ENCODE data around the gene NIPBL. TPM values are rescaled to one million over a fixed set of nuclear protein-coding genes. Genes with fewer than 3 reads are reported as not detected.
"Not testable (repeated sequence)": the region's sequence is repeated elsewhere in the genome, so short reads cannot be mapped to it uniquely, and the experiment has no call there.

Gene NIPBL
- total RNA-seq, 1 experiment from 2014 or later = 10.6 TPM

DNA sequence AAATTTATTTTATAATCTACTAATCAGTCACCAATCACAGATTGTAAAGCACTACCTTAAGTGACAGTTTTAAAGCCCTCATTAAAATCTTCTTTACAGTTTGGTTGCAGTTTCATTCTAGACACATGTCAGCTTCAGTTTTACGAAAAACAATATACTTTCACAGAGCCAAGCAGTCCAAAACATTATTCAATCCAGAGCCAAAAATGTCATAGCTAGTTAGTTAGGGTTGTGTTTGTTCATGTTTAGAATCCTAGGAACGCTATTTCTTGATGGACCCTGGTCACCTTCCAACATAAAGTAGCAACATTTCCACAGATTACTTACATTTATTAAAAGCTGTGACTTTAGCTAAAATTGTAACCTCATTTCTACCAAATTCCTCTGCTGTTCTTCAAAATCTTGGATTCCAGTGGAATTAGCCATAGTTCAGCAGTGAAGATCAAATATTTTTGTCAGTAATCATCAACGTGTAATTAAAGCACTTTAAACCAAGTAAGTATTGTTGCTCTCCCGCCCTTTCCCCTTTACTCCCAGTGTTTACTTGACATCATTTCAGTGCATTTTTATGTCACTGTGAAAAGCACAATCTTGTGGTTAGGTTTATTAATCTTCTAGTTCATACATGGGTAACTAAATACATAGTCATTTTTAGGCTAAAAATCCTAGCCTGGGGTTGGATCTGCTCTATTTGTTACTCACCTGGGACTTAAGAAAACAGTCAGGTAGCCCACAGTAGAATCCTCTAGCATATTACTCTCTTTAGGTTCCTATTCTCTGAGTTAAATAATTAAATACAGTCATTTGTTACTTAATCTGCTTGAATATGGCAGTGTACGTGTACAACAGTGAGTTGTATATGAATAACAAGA is 74.3 kb downstream of the NIPBL start:
- no peak overlapping the region for H3K4me3 ChIP-seq
- DNase-seq = no peak
- no peaks in the 10 kb centered on the region for H3K9me3 ChIP-seq
- H3K27me3 ChIP-seq = no peaks in the 10 kb centered on the region
- peaks cover 6% of the 10 kb centered on the region; the same call in 1 of the 2 replicates for H3K36me3 ChIP-seq

DNA sequence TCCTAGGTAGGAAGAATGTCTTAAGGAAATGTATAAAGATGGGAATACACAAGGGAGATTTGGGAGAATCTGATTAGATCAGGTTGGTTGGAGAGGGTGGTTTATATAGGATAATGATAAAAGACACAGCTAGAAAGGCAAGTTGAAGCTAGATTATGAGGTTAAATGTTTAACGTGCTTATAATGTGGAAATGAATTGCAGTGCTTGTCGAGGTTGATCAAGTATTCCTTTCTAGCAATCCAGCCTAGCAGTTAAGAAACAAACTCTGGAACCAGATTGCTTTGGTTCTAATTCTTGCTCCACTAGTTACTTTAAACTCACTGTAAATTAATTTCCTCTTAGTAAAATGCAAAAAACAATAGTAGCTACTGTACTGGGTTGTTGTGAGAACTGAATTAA is 76.5 kb downstream of the NIPBL start:
- Histone ChIP-seq H3K36me3 (peaks cover 6% of the 10 kb centered on the region; the same call in 1 of the 2 replicates), H3K27me3 (no peaks in the 10 kb centered on the region), H3K9me3 (no peaks in the 10 kb centered on the region), H3K4me3 (no peak overlapping the region)
- DNase-seq = no peak

DNA sequence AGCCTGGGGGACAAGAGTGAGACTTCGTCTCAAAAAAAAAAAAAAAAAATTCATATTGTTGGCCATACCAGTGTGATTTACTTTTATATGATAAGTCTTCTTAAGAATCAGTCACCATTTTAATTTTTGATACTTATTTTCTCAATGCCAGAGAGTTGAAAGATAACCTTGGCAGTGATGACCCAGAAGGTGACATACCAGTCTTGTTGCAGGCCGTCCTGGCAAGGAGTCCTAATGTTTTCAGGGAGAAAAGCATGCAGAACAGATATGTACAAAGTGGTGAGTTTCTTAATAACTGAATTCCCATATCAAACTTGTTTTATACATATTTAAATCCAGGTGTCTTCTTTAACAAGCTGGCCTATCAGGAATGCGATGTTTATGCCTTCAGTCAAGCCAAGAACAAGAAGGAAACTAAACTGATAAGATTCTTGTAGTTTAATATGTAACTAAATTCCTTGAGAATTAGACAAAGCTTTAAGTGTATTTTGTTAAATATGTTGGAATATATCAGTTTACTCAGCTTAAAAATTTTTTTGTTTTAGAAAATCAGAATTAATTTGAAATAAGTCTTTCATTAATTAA is 81.5 kb downstream of the NIPBL start:
- H3K9me3 ChIP-seq = no peaks in the 10 kb centered on the region
- no peak for DNase-seq
- no peaks in the 10 kb centered on the region for H3K27me3 ChIP-seq
- peaks cover 15% of the 10 kb centered on the region for H3K36me3 ChIP-seq
- no peak overlapping the region for H3K4me3 ChIP-seq

DNA sequence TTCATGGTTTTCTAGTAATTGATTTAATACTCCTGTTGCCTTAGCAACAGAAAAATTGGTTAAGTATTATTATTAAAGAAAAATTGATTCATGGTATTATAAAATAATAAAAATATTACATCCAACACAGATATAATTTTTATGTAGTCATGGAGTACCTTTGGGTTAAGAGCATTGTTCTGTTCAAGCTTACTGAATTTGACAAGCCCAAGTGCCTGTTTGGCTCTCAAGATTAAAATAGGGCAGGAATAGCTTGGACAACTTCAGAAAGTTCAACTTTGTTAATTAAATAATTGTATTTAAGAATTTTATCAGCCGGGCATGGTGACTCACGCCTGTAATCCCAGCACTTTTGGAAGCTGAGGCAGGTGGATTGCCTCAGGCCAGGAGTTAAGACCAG is 82.0 kb downstream of the NIPBL start:
- Histone ChIP-seq H3K4me3 (no peak overlapping the region), H3K36me3 (peaks cover 15% of the 10 kb centered on the region), H3K27me3 (no peaks in the 10 kb centered on the region), H3K9me3 (no peaks in the 10 kb centered on the region)
- DNase-seq = no peak

DNA sequence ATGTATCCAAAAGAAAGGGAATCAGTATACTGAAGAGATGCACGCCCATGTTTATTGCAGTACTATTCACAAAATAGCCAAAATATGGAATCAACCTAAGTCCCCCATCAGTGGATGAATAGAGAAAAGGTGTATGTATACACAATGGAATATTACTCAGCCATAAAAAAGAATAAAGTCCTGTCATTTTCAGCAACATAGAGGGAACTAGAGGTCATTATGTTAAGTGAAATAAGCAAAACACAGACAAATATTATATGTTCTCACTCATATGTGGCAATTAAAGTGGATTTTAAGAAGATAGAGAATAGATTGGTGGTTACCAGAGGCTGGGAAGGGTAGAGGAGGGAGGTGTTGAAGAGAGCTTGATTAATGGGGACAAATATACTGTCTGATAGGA is 88.6 kb downstream of the NIPBL start:
- Histone ChIP-seq H3K36me3 (peaks cover 27% of the 10 kb centered on the region), H3K9me3 (no peaks in the 10 kb centered on the region), H3K4me3 (no peak overlapping the region), H3K27me3 (no peaks in the 10 kb centered on the region)
- no peak for DNase-seq

DNA sequence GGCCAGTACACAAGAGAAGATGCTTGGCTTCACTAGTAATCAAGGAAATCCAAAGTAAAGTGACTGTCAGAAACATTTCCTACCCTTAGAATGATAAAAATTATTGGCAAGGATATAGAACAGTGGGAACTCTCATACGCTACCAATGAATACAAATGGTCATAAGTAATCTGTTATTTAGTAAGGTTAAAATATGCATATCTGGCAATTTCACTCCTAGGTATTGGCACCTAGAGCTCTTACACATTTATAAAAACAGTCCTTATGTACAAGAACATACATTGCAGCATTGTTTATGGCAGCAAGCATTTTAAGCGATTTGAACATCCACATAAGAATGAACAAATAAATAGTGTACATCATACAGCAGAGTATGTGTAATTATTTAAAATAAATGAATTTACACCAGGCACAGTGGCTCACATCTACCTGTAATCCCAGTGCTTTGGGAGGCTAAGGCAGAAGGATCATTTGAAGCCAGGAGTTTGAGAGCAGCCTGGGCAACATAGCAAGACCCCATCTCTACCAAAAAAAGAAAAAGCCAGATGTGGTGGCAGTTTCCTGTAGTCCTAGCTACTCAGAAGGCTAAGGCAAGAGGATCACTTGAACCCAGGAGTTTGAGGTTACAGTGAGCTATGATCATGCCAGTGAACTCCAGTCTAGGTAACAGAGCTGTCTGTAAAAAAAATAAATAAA is 93.3 kb downstream of the NIPBL start:
- Histone ChIP-seq H3K4me3 (no peak overlapping the region), H3K27me3 (no peaks in the 10 kb centered on the region), H3K36me3 (peaks cover 32% of the 10 kb centered on the region), H3K9me3 (no peaks in the 10 kb centered on the region)
- DNase-seq = no peak

DNA sequence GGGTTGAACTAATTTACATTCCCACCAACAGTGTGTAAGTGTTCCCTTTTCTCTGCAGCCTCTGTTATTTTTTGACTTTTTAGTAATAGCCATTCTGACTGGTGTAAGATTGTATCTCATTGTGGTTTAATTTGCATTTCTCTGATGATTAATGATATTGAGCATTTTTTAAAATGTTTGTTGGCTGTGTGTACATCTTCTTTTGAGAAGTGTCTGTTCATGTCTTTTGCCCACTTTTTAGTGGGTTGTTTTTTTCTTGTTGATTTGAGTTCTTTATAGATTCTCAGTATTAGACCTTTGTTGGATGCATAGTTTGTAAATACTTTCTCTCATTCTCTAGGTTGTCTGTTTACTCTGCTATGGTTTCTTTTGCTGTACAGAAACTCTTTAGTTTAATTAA is 101.6 kb downstream of the NIPBL start:
- Histone ChIP-seq H3K9me3 (peaks cover 3% of the 10 kb centered on the region; the same call in 1 of the 2 replicates), H3K27me3 (no peaks in the 10 kb centered on the region), H3K4me3 (no peak overlapping the region), H3K36me3 (peaks cover 20% of the 10 kb centered on the region)
- no peak for DNase-seq

DNA sequence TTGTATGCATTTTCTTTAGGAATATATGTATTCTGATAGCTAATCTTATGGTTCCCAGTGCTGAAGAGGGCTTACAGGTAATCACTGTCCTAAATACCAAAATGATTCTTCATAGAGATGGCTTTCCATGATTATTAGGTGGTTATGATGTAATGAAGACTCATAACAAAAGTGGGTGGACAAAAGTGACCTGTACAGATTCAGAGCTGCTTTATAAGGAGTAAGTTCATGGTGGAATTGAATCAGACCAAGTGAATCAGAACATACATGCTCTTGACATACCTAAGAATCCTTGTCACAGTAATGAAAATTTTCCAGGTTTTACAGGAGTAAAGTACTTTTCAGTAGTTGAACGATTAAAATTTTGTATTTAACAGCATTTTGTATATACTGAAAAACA is 105.6 kb downstream of the NIPBL start:
- no peak for DNase-seq
- Histone ChIP-seq H3K9me3 (peaks cover 3% of the 10 kb centered on the region; the same call in 1 of the 2 replicates), H3K36me3 (peaks cover 13% of the 10 kb centered on the region)

DNA sequence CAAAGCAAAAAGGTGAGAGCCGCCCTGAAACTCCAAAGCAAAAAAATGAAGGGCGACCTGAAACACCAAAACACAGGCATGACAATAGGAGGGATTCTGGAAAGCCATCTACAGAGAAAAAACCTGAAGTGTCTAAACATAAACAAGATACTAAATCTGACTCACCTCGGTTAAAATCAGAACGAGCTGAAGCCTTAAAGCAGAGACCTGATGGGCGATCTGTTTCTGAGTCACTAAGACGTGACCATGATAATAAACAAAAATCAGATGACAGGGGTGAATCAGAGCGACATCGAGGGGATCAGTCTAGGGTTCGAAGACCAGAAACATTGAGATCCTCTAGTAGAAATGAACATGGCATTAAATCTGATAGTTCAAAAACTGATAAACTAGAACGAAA is 108.8 kb downstream of the NIPBL start:
- Histone ChIP-seq H3K27me3 (no peaks in the 10 kb centered on the region), H3K9me3 (no peaks in the 10 kb centered on the region), H3K4me3 (no peak overlapping the region), H3K36me3 (peaks cover 8% of the 10 kb centered on the region)
- no peak for DNase-seq

More for the DNA sequence above, 105.6 kb downstream of the NIPBL start:
- H3K4me3 ChIP-seq = no peak overlapping the region
- H3K27me3 ChIP-seq = no peaks in the 10 kb centered on the region

DNA sequence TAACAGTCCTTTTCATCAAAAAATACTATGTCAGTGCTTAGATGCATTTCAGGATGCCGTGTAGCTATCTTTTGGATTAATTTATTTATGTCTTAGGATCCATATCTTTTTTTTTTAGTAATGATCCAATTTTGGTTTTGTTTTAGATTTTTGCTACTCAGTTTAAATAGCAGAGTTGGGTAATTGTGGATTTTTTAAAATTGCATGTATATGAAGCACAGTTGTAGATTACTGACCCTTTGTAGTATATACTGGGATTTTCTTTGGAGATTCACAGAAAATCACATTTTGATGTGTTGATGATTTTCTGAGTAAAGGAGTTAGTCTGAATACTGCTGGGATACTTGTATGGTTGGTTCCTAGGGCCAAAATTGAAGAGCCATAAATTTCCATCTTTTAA is 111.8 kb downstream of the NIPBL start:
- DNase-seq = no peak
- Histone ChIP-seq H3K4me3 (no peak overlapping the region), H3K27me3 (no peaks in the 10 kb centered on the region), H3K36me3 (peaks cover 8% of the 10 kb centered on the region), H3K9me3 (no peaks in the 10 kb centered on the region)

DNA sequence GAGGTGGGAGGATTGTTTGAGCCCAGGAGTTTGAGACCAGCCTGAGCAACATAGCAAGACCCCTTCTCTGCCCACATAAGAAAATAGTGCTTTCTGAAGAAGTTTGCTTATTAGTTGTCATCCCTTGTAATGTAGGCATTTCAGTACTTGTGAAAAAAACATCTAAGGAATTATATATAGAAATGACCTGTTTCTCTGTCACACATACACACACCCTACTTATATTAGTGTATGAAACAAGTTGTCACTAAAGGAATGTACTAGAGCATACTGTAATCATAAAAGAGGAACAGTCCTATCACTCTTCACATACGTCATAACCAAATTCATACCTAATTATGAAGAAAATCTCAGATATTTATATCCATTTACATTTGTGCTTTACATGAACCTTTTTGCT is 122.0 kb downstream of the NIPBL start:
- Histone ChIP-seq H3K36me3 (peaks cover 18% of the 10 kb centered on the region), H3K27me3 (no peaks in the 10 kb centered on the region), H3K4me3 (no peak overlapping the region), H3K9me3 (no peaks in the 10 kb centered on the region)
- no peak for DNase-seq

DNA sequence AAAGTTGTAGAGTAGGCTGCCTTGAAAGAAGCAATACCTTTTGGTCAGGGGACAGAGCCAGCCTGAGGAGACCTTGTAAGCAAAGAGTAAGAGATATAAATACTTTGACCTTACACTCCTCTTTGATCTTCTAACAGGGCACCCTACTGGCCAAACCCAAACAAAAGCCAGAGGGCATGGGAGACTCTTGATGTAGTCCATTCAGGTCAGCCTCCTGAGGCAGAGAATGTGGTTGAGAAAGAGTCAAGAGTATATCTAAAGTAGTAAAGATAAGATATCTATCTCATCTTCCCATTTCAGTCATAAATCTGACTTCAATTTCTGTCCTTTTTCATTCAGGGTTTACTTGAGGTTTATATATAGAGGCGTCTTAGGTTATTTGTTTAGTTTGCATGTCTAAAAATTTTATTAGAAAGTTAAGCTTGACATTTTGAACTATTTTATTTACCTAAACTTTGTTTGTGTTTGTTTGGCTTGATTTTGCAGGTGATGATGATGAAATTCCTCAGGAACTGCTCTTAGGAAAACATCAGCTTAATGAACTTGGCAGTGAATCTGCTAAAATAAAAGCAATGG is 125.7 kb downstream of the NIPBL start:
- Histone ChIP-seq H3K36me3 (peaks cover 23% of the 10 kb centered on the region), H3K27me3 (no peaks in the 10 kb centered on the region), H3K4me3 (no peak overlapping the region), H3K9me3 (no peaks in the 10 kb centered on the region)
- no peak for DNase-seq

DNA sequence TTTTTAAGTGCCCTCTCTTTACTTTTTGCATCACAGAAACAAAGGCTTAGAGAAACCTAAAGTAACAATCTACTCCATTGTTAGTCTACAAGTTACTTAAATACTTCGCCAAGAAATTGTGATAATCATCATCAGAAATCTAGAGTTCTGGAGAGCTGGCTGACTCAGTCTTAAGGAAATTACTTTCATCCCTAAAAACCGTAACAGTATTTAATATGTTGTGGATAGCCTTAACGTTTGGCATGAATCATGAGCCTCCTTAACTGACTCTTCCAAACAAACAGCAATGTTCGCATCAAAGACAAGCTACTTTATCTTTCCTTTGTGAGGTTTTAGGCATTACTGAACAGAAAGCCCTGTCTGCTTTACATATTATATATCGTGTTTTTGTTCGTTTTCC is 128.7 kb downstream of the NIPBL start:
- no peak overlapping the region for H3K4me3 ChIP-seq
- no peak for DNase-seq
- H3K9me3 ChIP-seq = no peaks in the 10 kb centered on the region
- no peaks in the 10 kb centered on the region for H3K27me3 ChIP-seq
- H3K36me3 ChIP-seq = peaks cover 41% of the 10 kb centered on the region

DNA sequence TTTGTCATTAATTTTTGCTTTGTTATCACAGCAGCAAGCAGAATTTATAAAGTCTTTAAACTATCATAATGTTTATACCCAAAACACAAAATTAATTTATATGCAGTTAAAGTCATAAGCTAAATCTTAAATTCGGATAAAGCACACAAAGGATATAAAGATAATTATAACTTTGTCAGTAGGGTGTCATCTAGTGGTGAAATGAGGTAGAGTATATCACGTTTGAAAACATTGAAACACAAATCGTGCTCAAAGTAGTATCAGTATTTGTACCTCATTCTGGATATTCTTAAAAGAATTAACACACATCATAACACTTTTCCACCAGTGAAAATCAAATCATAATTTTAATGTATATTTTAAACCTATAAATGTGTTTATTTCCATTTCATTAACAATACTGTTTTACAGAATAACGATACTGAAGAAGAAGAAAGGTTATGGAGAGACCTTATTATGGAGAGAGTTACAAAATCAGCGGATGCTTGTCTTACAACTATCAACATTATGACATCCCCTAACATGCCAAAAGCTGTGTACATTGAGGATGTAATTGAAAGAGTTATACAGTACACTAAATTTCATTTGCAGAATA is 129.5 kb downstream of the NIPBL start:
- Histone ChIP-seq H3K9me3 (no peaks in the 10 kb centered on the region), H3K36me3 (peaks cover 40% of the 10 kb centered on the region), H3K4me3 (no peak overlapping the region), H3K27me3 (no peaks in the 10 kb centered on the region)
- no peak for DNase-seq

DNA sequence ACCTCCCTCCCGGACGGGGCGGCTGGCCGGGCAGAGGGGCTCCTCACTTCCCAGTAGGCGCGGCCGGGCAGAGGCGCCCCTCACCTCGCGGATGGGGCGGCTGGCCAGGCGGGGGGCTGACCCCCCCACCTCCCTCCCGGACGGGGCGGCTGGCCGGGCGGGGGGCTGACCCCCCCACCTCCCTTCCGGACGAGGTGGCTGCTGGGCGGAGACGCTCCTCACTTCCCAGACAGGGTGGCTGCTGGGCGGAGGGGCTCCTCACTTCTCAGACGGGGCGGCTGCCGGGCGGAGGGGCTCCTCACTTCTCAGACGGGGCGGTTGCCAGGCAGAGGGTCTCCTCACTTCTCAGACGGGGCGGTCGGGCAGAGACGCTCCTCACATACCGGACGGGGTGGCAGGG is 136.6 kb downstream of the NIPBL start:
- not testable (repeated sequence) for H3K27me3 ChIP-seq, DNase-seq, H3K9me3 ChIP-seq, H3K4me3 ChIP-seq
- H3K36me3 ChIP-seq = peaks cover 42% of the 10 kb centered on the region

DNA sequence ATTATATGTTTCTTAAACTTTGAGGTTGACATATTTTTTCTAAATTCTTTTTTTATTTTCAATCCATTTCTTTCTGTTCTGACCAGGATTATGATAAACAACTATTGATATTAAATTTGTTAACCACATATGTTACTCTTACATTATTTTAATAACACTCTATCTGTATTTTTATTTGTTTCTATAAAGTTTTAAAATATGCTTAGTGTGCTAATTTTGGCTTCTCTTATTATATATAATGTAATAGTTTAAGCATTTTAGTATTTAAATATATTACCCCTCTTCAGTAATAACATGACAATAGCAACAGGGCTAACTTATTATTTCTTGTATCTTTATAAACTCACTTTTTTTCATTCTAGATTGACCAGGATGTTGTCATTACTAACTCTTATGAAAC is 137.8 kb downstream of the NIPBL start:
- no peaks in the 10 kb centered on the region for H3K27me3 ChIP-seq
- no peaks in the 10 kb centered on the region for H3K9me3 ChIP-seq
- no peak for DNase-seq
- H3K36me3 ChIP-seq = peaks cover 44% of the 10 kb centered on the region
- H3K4me3 ChIP-seq = no peak overlapping the region

Data from MG63 (cell line).